Measurements from ENCODE around the gene TSPAN2. TPM values are rescaled to one million over a fixed set of nuclear protein-coding genes. Genes with fewer than 3 reads are reported as not detected.

TSPAN2 gene
- total and polyA plus RNA-seq, 2 donors (not counting 3 experiments of a cell fraction or from before 2014, with no cell fraction given): 1.5 to 5.0 TPM

GRCh38 chr1:115084902-115085511 lies 4.3 kb downstream of the TSPAN2 start:
- Histone ChIP-seq H3K9ac (replicated peaks; ENCODE audit: extremely low read depth, insufficient read depth, low read length) (peak overlapping the region; percentile 36), H2AFZ (ENCODE audit: low read depth, low read length) (no peak overlapping the region), H3K4me2 (ENCODE audit: insufficient read depth, low read length) (peak overlapping the region; percentile 41), H3K9me3 (replicated peaks; ENCODE audit: control insufficient read depth, insufficient read depth, low read length) (no peaks in the 10 kb centered on the region), H3K27ac (ENCODE audit: insufficient read depth, low read depth, low read length) (peak overlapping the region; percentile 15), H3K4me1 (ENCODE audit: control insufficient read depth, extremely low read depth, insufficient read depth, low read length) (peaks cover 19% of the 10 kb centered on the region), H3K79me2 (ENCODE audit: control insufficient read depth, insufficient read depth, low read length) (no peaks in the 10 kb centered on the region), H3K9me1 (replicated peaks; ENCODE audit: control insufficient read depth, extremely low read depth, insufficient read depth, low read length) (no peaks in the 10 kb centered on the region), H3K27me3 (ENCODE audit: control insufficient read depth in 2 of 2, insufficient read depth in 2 of 2, low read length in 2 of 2) (peaks cover 6 to 16% of the 10 kb centered on the region in 2 experiments), H4K20me1 (replicated peaks; ENCODE audit: control insufficient read depth, extremely low read depth, insufficient read depth, low read length) (no peaks in the 10 kb centered on the region), H3K4me3 (replicated peaks in 1 of 3; ENCODE audit: insufficient read depth in 1 of 3, low read depth in 1 of 3, low read length in 3 of 3) (no peak overlapping the region), H3K36me3 (ENCODE audit: control insufficient read depth in 2 of 2, extremely low read depth in 1 of 2, insufficient read depth in 2 of 2, low read length in 2 of 2) (no peaks in the 10 kb centered on the region)
- FAIRE-seq: peak; percentile 87
- dilution Hi-C loops (cut with MboI; ENCODE audit: extremely low pct_ligation_motif_present, low sequenced_read_pairs) (no loop called here), intact Hi-C loops (cut with micrococcal nuclease) (loop anchor here (1.0 kb wide), 1 partner anchor 23 kb away; no protein-coding TSS in a partner anchor)
- ChIA-PET CTCF (interaction anchor here (1.0 to 2.6 kb wide), 2 partner anchors 28 to 32 kb away, joined by 5 to 8 read pairs; no protein-coding TSS in a partner anchor), POLR2A (interaction anchor here (0.6 to 0.8 kb wide), 2 partner anchors 32 to 574 kb away, joined by 3 read pairs; partner anchors contain the start of gene TRIM33)
- peak; percentile 81 for DNase-seq (ENCODE audit: low read depth, low spot score)
- BruUV-seq (replicated peaks): TSS peak; percentile 78
- TF ChIP-seq EZH2 (IDR thresholded peaks at IDR 0.05; ENCODE audit: borderline replicate concordance, low read depth, low read length, severe bottlenecking): no peak
- no peak for TF ChIP-seq MYC (IDR thresholded peaks at IDR 0.05; ENCODE audit: low read depth, low read length)
- TF ChIP-seq GATA2 (IDR thresholded peaks at IDR 0.05; ENCODE audit: insufficient read depth, insufficient read length, low read depth, low read length): no peak
- peak; percentile 42 for TF ChIP-seq JUN (IDR thresholded peaks at IDR 0.05; ENCODE audit: borderline replicate concordance, insufficient read depth, insufficient read length, low read depth)
- TF ChIP-seq FOS (IDR thresholded peaks at IDR 0.05; ENCODE audit: borderline replicate concordance, insufficient read depth, low read length): no peak
- no peak for TF ChIP-seq CTCF (IDR thresholded peaks at IDR 0.05; ENCODE audit: extremely low read depth in 1 of 2, insufficient read depth in 1 of 2, low read depth in 1 of 2, low read length in 2 of 2)
- no peak for TF ChIP-seq POLR2A (IDR thresholded peaks at IDR 0.05; ENCODE audit: low read depth, low read length)

Data from endothelial cell of umbilical vein (primary cell).